Suppressor macrophage treated with lipopolysaccharide for 4 hours (primary cell): ENCODE data around the gene SLC24A5.

Experiments used
- DNase-seq: peaks from one replicate; pipeline ENCODE4 v3.0.0-alpha.2; 2020

SLC24A5 gene

DNA sequence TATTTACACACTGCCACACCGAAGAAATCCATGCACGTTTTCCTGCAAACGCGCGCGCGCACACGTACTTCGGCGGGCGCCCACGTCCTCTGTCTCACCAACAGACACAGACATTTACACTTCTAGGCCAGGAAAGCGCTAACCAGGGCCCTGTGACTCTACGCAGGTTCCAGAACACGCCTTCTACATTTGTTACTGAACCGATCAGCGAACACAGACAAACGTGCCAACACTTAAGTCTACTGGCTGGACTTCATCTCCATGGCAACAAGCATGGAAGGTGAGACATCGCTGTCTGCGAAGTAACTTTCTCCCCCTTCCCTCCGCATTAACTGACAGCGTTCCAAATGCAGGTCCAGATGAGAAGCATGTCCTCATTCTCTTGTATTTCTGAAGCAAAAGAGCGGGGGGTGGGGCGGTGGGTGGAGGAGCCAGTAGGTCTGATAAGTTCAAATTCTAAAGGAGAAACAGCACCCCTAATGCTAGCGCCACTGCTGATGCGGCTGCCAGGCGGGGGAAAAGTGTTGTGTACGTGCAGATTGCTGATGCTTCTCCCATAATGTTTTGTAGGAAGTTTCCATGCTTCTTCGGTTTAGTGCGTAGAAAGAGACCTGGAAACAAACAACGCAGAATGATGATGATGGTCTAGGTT is 70.9 kb downstream of the SLC24A5 start, which contains the start of gene CTXN2:
TSS of gene CTXN2 (plus strand) at position 92 of the 652 bp plus-strand sequence. CDS start 9,636 bp downstream, outside the sequence.
- no peak for DNase-seq
